H9 (cell line): ENCODE results near the gene PNPLA1. TPM values are rescaled to one million over a fixed set of nuclear protein-coding genes. Genes with fewer than 3 reads are reported as not detected.

Source experiments
- DNase-seq: peaks from one replicate; pipeline ENCODE4 v3.0.0-alpha.2; 2017
- H2AFZ ChIP-seq: one replicate; pipeline ENCODE4 v1.6.1; 2013; ENCODE audit warnings: mild to moderate bottlenecking, low read length, control low read depth, moderate library complexity
- H2AK5ac ChIP-seq: 2 replicates; pipeline ENCODE4 v1.6.1; 2013; ENCODE audit warnings: low read length, control low read depth, mixed read lengths; ENCODE audit not compliant: insufficient read length
- H2BK120ac ChIP-seq: one replicate; pipeline ENCODE4 v1.6.1; 2013; ENCODE audit warnings: low read depth, mild to moderate bottlenecking, low read length, control low read depth, inconsistent platforms; ENCODE audit not compliant: poor library complexity, severe bottlenecking
- H2BK12ac ChIP-seq: 2 replicates; pipeline ENCODE4 v1.6.1; 2013; ENCODE audit warnings: low read length, control low read depth, mixed read lengths, low read depth; ENCODE audit not compliant: insufficient read length
- H2BK15ac ChIP-seq: 2 replicates; pipeline ENCODE4 v1.6.1; 2013; ENCODE audit warnings: low read depth, low read length, control low read depth
- H2BK20ac ChIP-seq: one replicate; pipeline ENCODE4 v1.6.1; 2013; ENCODE audit warnings: low read depth, mild to moderate bottlenecking, low read length, control low read depth, inconsistent platforms; ENCODE audit not compliant: poor library complexity, severe bottlenecking
- H2BK5ac ChIP-seq: 2 replicates; pipeline ENCODE4 v1.6.1; 2013; ENCODE audit warnings: low read length, control low read depth, mixed read lengths; ENCODE audit not compliant: insufficient read length
- H3K14ac ChIP-seq: 2 replicates; pipeline ENCODE4 v1.6.1; 2013; ENCODE audit warnings: low read length, control low read depth; ENCODE audit not compliant: insufficient read depth
- H3K18ac ChIP-seq: 2 replicates; pipeline ENCODE4 v1.6.1; 2013; ENCODE audit warnings: low read depth, mild to moderate bottlenecking, mixed read lengths, low read length, control low read depth; ENCODE audit not compliant: insufficient read length
- H3K23ac ChIP-seq: 2 replicates; pipeline ENCODE4 v1.6.1; 2013; ENCODE audit warnings: low read length, control low read depth, mixed read lengths, low read depth; ENCODE audit not compliant: insufficient read length
- H3K23me2 ChIP-seq: 2 replicates; pipeline ENCODE4 v1.6.1; 2013; ENCODE audit warnings: low read depth, mild to moderate bottlenecking, mixed read lengths, low read length, control low read depth; ENCODE audit not compliant: insufficient read length, poor library complexity, severe bottlenecking
- H3K27ac ChIP-seq: 2 replicates; pipeline ENCODE4 v1.5.1; 2013; ENCODE audit warnings: low read length, control low read depth, mixed read lengths, low read depth; ENCODE audit not compliant: insufficient read length
- H3K27me3 ChIP-seq: 2 replicates; pipeline ENCODE4 v1.6.1; 2013; ENCODE audit warnings: low read length, control low read depth, inconsistent platforms; ENCODE audit not compliant: insufficient read depth
- H3K4ac ChIP-seq: 2 replicates; pipeline ENCODE4 v1.6.1; 2013; ENCODE audit warnings: low read depth, mild to moderate bottlenecking, control low read depth, inconsistent platforms, low read length, moderate library complexity
- H3K4me1 ChIP-seq: 2 replicates; pipeline ENCODE4 v1.6.1; 2013; ENCODE audit warnings: low read length, control low read depth, inconsistent platforms; ENCODE audit not compliant: insufficient read depth
- H3K4me2 ChIP-seq: 2 replicates; pipeline ENCODE4 v1.6.1; 2013; ENCODE audit warnings: low read length, control low read depth, mixed read lengths; ENCODE audit not compliant: insufficient read length, insufficient read depth
- H3K56ac ChIP-seq: 2 replicates; pipeline ENCODE4 v1.6.1; 2013; ENCODE audit warnings: low read depth, mild to moderate bottlenecking, mixed read lengths, low read length, control low read depth; ENCODE audit not compliant: insufficient read length
- H3K79me1 ChIP-seq: 2 replicates; pipeline ENCODE4 v1.6.1; 2013; ENCODE audit warnings: low read depth, mild to moderate bottlenecking, moderate library complexity, low read length, control low read depth, inconsistent platforms; ENCODE audit not compliant: insufficient read depth, poor library complexity, severe bottlenecking
- H3K79me2 ChIP-seq: 2 replicates; pipeline ENCODE4 v1.6.1; 2013; ENCODE audit warnings: low read length, control low read depth, inconsistent platforms; ENCODE audit not compliant: insufficient read depth
- H3K9ac ChIP-seq: 2 replicates; pipeline ENCODE4 v1.6.1; 2013; ENCODE audit warnings: low read length, control low read depth, mixed read lengths; ENCODE audit not compliant: insufficient read length; ENCODE audit errors: extremely low read depth
- H3K9me3 ChIP-seq: one replicate; pipeline ENCODE4 v1.6.1; 2013; ENCODE audit warnings: low read depth, low read length, inconsistent platforms; ENCODE audit not compliant: control insufficient read depth
- H3T11ph ChIP-seq: one replicate; pipeline ENCODE4 v1.6.1; 2013; ENCODE audit warnings: mild to moderate bottlenecking, low read length, control low read depth, inconsistent platforms
- H4K20me1 ChIP-seq: one replicate; pipeline ENCODE4 v1.6.1; 2013; ENCODE audit not compliant: control insufficient read depth, insufficient read length, insufficient read depth
- H4K5ac ChIP-seq: 2 replicates; pipeline ENCODE4 v1.6.1; 2013; ENCODE audit warnings: low read depth, mild to moderate bottlenecking, mixed read lengths, low read length, control low read depth; ENCODE audit not compliant: insufficient read length
- H4K8ac ChIP-seq: replicated peaks from 2 replicates; pipeline ENCODE4 v1.6.1; 2013; ENCODE audit warnings: low read length, control low read depth, mixed read lengths, low read depth; ENCODE audit not compliant: insufficient read length
- H4K91ac ChIP-seq: 2 replicates; pipeline ENCODE4 v1.6.1; 2013; ENCODE audit warnings: low read depth, mild to moderate bottlenecking, moderate library complexity, mixed read lengths, low read length, control low read depth; ENCODE audit not compliant: insufficient read length
- H3K27ac Mint-ChIP-seq, 3 experiments: 2 replicates in 2 of 3; 3 replicates in 1 of 3; pipeline ENCODE4 v1.8.0; 2020 to 2021; ENCODE audit warnings: mixed read lengths in 3 of 3, mild to moderate bottlenecking in 1 of 3, moderate library complexity in 1 of 3
- H3K27me3 Mint-ChIP-seq: 2 replicates; pipeline ENCODE4 v1.8.0; 2021; ENCODE audit warnings: low read depth, mild to moderate bottlenecking, moderate library complexity, mixed read lengths
- H3K36me3 Mint-ChIP-seq, 3 experiments: 2 replicates in 2 of 3; 3 replicates in 1 of 3; pipeline ENCODE4 v1.8.0; 2020 to 2021; ENCODE audit warnings: low read depth in 3 of 3, mixed read lengths in 3 of 3; ENCODE audit not compliant: insufficient read depth in 1 of 3
- H3K4me1 Mint-ChIP-seq, 2 experiments: 2 replicates each; pipeline ENCODE4 v1.8.0; 2020; ENCODE audit warnings: mixed read lengths in 2 of 2
- H3K4me3 Mint-ChIP-seq, 2 experiments: 2 replicates in 1 of 2; 3 replicates in 1 of 2; pipeline ENCODE4 v1.8.0; 2020 to 2021; ENCODE audit warnings: mild to moderate bottlenecking in 2 of 2, mixed read lengths in 2 of 2, moderate library complexity in 1 of 2
- H3K9me3 Mint-ChIP-seq, 2 experiments: 2 replicates in 1 of 2; 3 replicates in 1 of 2; pipeline ENCODE4 v1.8.0; 2020; ENCODE audit warnings: mild to moderate bottlenecking in 2 of 2, mixed read lengths in 2 of 2, moderate library complexity in 1 of 2
- CTCF ChIP-seq: fragments of 200-600 bp; sonication (generic); conservative IDR thresholded peaks from 3 replicates; pipeline ENCODE4 v1.8.0; 2021; ENCODE audit warnings: antibody characterized with exemption, mild to moderate bottlenecking
- WGBS: extraction: QIAGEN DNeasy Blood & Tissue Kit; methylation state at CpG from one replicate; pipeline ENCODE4 v1.1.7; 2013; ENCODE audit warnings: missing lambda C conversion rate, low lambda C conversion rate, mixed read lengths; ENCODE audit not compliant: insufficient read length; ENCODE audit errors: extremely low coverage; 5-methylcytosine and 5-hydroxymethylcytosine counted together
- total RNA-seq: library from RNA; stranded (reverse); gene quantifications from 2 replicates; pipeline ENCODE4 v1.2.1, GENCODE V29; 2021

Gene PNPLA1
- total RNA-seq, 1 experiment from 2014 or later, result 0.09 TPM

DNA sequence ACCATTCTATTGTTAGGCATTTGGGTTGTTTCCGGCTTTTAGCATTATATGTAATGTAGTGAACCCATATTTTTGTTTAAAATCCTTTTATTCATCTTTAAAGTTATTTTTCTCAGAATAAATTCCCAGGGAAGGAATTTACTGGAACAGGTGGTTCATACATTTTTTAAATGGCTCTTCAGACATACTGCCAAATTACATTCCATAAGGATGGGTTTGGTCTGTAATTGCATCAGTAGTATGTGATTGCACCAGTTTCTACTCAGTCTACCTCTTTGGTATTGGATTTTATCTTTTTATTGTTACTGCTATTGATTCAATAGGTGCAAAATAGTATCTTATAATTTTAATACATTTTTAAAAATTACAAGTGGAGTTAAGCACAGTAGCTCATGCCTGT, 46.2 kb upstream of the PNPLA1 start:
- no peak for DNase-seq
- H3K9ac ChIP-seq, result no peak overlapping the region
- TF ChIP-seq CTCF, result no peak
- H4K91ac ChIP-seq, result no peak overlapping the region
- H4K5ac ChIP-seq, result no peak overlapping the region
- no peak overlapping the region for H2AFZ ChIP-seq
- H3K4me2 ChIP-seq, result no peak overlapping the region
- no peaks in the 10 kb centered on the region for H3K79me1 ChIP-seq
- H3K14ac ChIP-seq, result no peak overlapping the region
- no peak overlapping the region for H3K23ac ChIP-seq
- H3K18ac ChIP-seq, result no peak overlapping the region
- no peak overlapping the region for H3K27ac ChIP-seq
- H4K20me1 ChIP-seq, result no peaks in the 10 kb centered on the region
- Mint-ChIP-seq H3K27me3 (no peaks in the 10 kb centered on the region), H3K4me3 (no peak overlapping the region), H3K4me1 (no peaks in the 10 kb centered on the region), H3K27ac (no peak overlapping the region), H3K9me3 (no peaks in the 10 kb centered on the region), H3K36me3 (peaks cover 7 to 81% (median 67%) of the 10 kb centered on the region in 3 experiments)
- no peak overlapping the region for H3K56ac ChIP-seq
- no peaks in the 10 kb centered on the region for H3K79me2 ChIP-seq
- H3K27me3 ChIP-seq, result no peaks in the 10 kb centered on the region
- H3K23me2 ChIP-seq, result no peaks in the 10 kb centered on the region
- WGBS, result no CpG with 5 or more reads among the region's 1 CpG
- H4K8ac ChIP-seq, result no peak overlapping the region
- H2BK12ac ChIP-seq, result no peak overlapping the region
- no peak overlapping the region for H2BK20ac ChIP-seq
- no peak overlapping the region for H2BK5ac ChIP-seq
- no peak overlapping the region for H3T11ph ChIP-seq
- no peak overlapping the region for H2BK15ac ChIP-seq
- no peak overlapping the region for H3K4ac ChIP-seq
- H2BK120ac ChIP-seq, result no peak overlapping the region
- H2AK5ac ChIP-seq, result no peak overlapping the region
- H3K9me3 ChIP-seq, result no peaks in the 10 kb centered on the region
- no peaks in the 10 kb centered on the region for H3K4me1 ChIP-seq
